RWPE2 (cell line): Measurements from ENCODE around the gene ZIC2.
A peak's percentile ranks its signal among the peaks of the same experiment; 100 is the strongest.

Experiments used
- ATAC-seq: fragments of 200-7000 bp; cut with Tn5 transposase; 3 replicates; pipeline ENCODE4 v1.9.1; 2021; ENCODE audit warnings: low read depth
- DNase-seq: peaks from one replicate; pipeline ENCODE4 v3.0.0-alpha.2; 2020; ENCODE audit warnings: low spot score
- H3K27ac ChIP-seq: fragments of 450-650 bp; 2 replicates; pipeline ENCODE4 v1.5.1; 2017; ENCODE audit warnings: mild to moderate bottlenecking; ENCODE audit not compliant: poor library complexity, severe bottlenecking
- H3K27me3 ChIP-seq: fragments of 250-450 bp; sonication (Bioruptor Pico); 2 replicates; pipeline ENCODE4 v1.5.1; 2021; ENCODE audit warnings: mild to moderate bottlenecking, moderate library complexity; ENCODE audit not compliant: insufficient read depth, poor library complexity, severe bottlenecking
- H3K36me3 ChIP-seq: fragments of 250-450 bp; sonication (Bioruptor Pico); 2 replicates; pipeline ENCODE4 v1.5.1; 2020; ENCODE audit warnings: low read depth, mild to moderate bottlenecking, moderate library complexity
- H3K4me1 ChIP-seq: fragments of 250-450 bp; sonication (Bioruptor Pico); 2 replicates; pipeline ENCODE4 v1.5.1; 2021; ENCODE audit warnings: mild to moderate bottlenecking, moderate library complexity; ENCODE audit not compliant: insufficient read depth, poor library complexity, severe bottlenecking
- H3K4me3 ChIP-seq: fragments of 250-450 bp; sonication (Bioruptor Pico); 2 replicates; pipeline ENCODE4 v1.5.1; 2021; ENCODE audit warnings: mild to moderate bottlenecking, moderate library complexity; ENCODE audit not compliant: severe bottlenecking
- H3K9me3 ChIP-seq: fragments of 250-450 bp; sonication (Bioruptor Pico); 2 replicates; pipeline ENCODE4 v1.5.1; 2021; ENCODE audit warnings: mild to moderate bottlenecking, moderate library complexity; ENCODE audit not compliant: severe bottlenecking
- CTCF ChIP-seq: fragments of 450-650 bp; IDR thresholded peaks from one replicate; pipeline ENCODE4 v1.5.1; 2017; ENCODE audit warnings: mild to moderate bottlenecking, moderate library complexity; ENCODE audit not compliant: poor library complexity, severe bottlenecking

Gene ZIC2

GRCh38 chr13:99955107-99955746 lies 26.4 kb upstream of the ZIC2 start:
- no peak for ATAC-seq
- TF ChIP-seq CTCF = no peak
- peaks cover 98% of the 10 kb centered on the region for H3K27me3 ChIP-seq

GRCh38 chr13:99955747-99956472 lies 25.7 kb upstream of the ZIC2 start:
- no peak for ATAC-seq
- DNase-seq = no peak
- Histone ChIP-seq H3K27me3 (peaks cover 98% of the 10 kb centered on the region), H3K4me3 (no peak overlapping the region), H3K27ac (no peak overlapping the region), H3K9me3 (no peaks in the 10 kb centered on the region), H3K36me3 (no peaks in the 10 kb centered on the region), H3K4me1 (no peaks in the 10 kb centered on the region)
- no peak for TF ChIP-seq CTCF

More at GRCh38 chr13:99955107-99955746, 26.4 kb upstream of the ZIC2 start:
- no peaks in the 10 kb centered on the region for H3K9me3 ChIP-seq
- H3K4me3 ChIP-seq = no peak overlapping the region
- DNase-seq = no peak
- no peaks in the 10 kb centered on the region for H3K4me1 ChIP-seq
- no peaks in the 10 kb centered on the region for H3K36me3 ChIP-seq
- no peak overlapping the region for H3K27ac ChIP-seq

DNA sequence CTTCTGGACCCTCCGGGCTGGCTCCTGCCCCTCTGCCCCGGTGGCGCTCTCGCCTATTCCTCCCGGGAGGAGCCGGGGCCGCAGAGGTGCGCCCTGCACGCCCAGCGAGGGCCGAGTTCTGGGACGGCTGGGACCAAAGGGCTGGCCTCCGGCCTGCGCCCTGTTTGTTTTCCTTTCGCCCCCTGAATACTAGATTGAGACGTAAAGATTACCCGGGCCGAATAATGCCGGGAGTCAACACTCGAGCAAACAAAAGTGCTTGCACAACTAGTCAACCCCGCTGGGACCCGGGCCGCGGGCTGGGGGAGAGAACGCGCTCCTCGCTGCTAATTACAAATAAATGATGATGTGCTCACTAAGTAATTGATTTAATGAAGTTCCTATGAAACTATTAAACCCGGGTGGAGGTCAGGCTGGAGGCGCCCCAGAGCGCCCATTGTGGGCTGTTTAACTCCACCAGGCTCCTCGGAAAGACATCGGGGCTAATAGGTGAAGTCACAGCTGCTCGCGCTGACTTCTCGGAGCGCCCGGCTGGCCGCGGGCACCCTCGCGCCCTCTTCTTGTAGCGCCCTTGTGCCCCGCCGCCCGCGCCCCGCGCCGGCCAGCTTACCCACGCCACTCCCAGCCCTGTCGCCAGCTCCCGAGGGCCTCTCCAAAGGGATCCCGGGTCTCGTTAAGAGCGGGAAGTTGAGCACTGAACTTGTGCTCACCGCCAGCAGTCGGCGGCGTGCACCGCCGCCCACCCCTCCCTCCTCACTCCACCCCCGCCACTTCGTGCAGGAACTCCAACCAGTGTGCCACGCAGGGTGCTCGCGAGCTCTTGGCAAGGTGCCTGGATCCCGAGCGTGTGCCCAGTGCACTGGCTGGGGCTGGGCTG lies 24.9 kb upstream of the ZIC2 start:
- H3K27ac ChIP-seq = no peak overlapping the region
- no peaks in the 10 kb centered on the region for H3K36me3 ChIP-seq
- ATAC-seq = 0 out of 3 replicates have a peak, but pooled peaks have one; percentile 12
- DNase-seq = no peak
- TF ChIP-seq CTCF = no peak
- peaks cover 98% of the 10 kb centered on the region for H3K27me3 ChIP-seq
- no peaks in the 10 kb centered on the region for H3K4me1 ChIP-seq
- no peaks in the 10 kb centered on the region for H3K9me3 ChIP-seq
- H3K4me3 ChIP-seq = no peak overlapping the region

GRCh38 chr13:99958406-99959126 lies 23.0 kb upstream of the ZIC2 start:
- Histone ChIP-seq H3K36me3 (no peaks in the 10 kb centered on the region), H3K9me3 (no peaks in the 10 kb centered on the region), H3K27ac (no peak overlapping the region), H3K4me3 (no peak overlapping the region), H3K4me1 (no peaks in the 10 kb centered on the region), H3K27me3 (peaks cover 100% of the 10 kb centered on the region)
- ATAC-seq (no peak), DNase-seq (no peak)
- no peak for TF ChIP-seq CTCF
